ENCODE data around the gene COQ10B.

The COQ10B gene

GRCh38 chr2:197499594-197500502, 46.5 kb downstream of the COQ10B start, which contains the start of the genes HSPD1 and HSPE1:
Gene HSPD1 (minus strand): TSS chr2:197499840. CDS start chr2:197498848, 992 bp downstream.
Gene HSPE1 (plus strand): TSS chr2:197500379. CDS start chr2:197500437, 58 bp downstream.
- TF ChIP-seq CTCF (IDR thresholded peaks at IDR 0.05): no peak

- no peak for TF ChIP-seq CTCF (IDR thresholded peaks at IDR 0.05)
Measured at GRCh38 chr2:197500503-197501131, 47.3 kb downstream of the COQ10B start.

- no peak for TF ChIP-seq CTCF (IDR thresholded peaks at IDR 0.05)
Measured at GRCh38 chr2:197502201-197502600, 48.8 kb downstream of the COQ10B start.

GRCh38 chr2:197502685-197503084, 49.3 kb downstream of the COQ10B start:
- TF ChIP-seq CTCF (IDR thresholded peaks at IDR 0.05): no peak

- TF ChIP-seq CTCF (IDR thresholded peaks at IDR 0.05): no peak
Measured at GRCh38 chr2:197504000-197504399, 50.6 kb downstream of the COQ10B start.

- TF ChIP-seq CTCF (IDR thresholded peaks at IDR 0.05): no peak
Measured at GRCh38 chr2:197504512-197504911, 51.2 kb downstream of the COQ10B start.

- no peak for TF ChIP-seq CTCF (IDR thresholded peaks at IDR 0.05)
Measured at GRCh38 chr2:197506658-197507057, 53.3 kb downstream of the COQ10B start.
